ENCODE results near the gene CDH13. TPM values are rescaled to one million over a fixed set of nuclear protein-coding genes. Genes with fewer than 3 reads are reported as not detected.

CDH13 gene
- 40.6 TPM for total RNA-seq

GRCh38 chr16:82626791-82627261 lies at the start of gene CDH13:
Gene CDH13 (plus strand): TSS chr16:82626969.

GRCh38 chr16:83807710-83808572 lies 1181.2 kb downstream of the CDH13 start, which contains the start of gene HSBP1:
Gene HSBP1 (plus strand): TSS chr16:83807978. CDS start chr16:83808077, 99 bp downstream.

Small RNA genes within 50 kb of the gene (small RNA-seq; reads per million reads assigned to genes)
- gene AC099506.2 (ENCODE audit: low replicate concordance) (not detected), gene MIR3182 (ENCODE audit: low replicate concordance) (not detected), gene MIR8058 (ENCODE audit: low replicate concordance) (not detected)
